ENCODE measurements around the gene PIEZO1.
"Not testable (repeated sequence)": the region's sequence is repeated elsewhere in the genome, so short reads cannot be mapped to it uniquely, and the experiment has no call there.

Gene PIEZO1, protein sequence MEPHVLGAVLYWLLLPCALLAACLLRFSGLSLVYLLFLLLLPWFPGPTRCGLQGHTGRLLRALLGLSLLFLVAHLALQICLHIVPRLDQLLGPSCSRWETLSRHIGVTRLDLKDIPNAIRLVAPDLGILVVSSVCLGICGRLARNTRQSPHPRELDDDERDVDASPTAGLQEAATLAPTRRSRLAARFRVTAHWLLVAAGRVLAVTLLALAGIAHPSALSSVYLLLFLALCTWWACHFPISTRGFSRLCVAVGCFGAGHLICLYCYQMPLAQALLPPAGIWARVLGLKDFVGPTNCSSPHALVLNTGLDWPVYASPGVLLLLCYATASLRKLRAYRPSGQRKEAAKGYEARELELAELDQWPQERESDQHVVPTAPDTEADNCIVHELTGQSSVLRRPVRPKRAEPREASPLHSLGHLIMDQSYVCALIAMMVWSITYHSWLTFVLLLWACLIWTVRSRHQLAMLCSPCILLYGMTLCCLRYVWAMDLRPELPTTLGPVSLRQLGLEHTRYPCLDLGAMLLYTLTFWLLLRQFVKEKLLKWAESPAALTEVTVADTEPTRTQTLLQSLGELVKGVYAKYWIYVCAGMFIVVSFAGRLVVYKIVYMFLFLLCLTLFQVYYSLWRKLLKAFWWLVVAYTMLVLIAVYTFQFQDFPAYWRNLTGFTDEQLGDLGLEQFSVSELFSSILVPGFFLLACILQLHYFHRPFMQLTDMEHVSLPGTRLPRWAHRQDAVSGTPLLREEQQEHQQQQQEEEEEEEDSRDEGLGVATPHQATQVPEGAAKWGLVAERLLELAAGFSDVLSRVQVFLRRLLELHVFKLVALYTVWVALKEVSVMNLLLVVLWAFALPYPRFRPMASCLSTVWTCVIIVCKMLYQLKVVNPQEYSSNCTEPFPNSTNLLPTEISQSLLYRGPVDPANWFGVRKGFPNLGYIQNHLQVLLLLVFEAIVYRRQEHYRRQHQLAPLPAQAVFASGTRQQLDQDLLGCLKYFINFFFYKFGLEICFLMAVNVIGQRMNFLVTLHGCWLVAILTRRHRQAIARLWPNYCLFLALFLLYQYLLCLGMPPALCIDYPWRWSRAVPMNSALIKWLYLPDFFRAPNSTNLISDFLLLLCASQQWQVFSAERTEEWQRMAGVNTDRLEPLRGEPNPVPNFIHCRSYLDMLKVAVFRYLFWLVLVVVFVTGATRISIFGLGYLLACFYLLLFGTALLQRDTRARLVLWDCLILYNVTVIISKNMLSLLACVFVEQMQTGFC (N-terminal part only)

GRCh38 chr16:88785106-88785924 is at the start of gene PIEZO1:
TSS of gene PIEZO1 (minus strand) at chr16:88785220. CDS start at chr16:88784964, 256 bp downstream.
- DNase-seq (ENCODE audit: low spot score), result peak; percentile 91

DNA sequence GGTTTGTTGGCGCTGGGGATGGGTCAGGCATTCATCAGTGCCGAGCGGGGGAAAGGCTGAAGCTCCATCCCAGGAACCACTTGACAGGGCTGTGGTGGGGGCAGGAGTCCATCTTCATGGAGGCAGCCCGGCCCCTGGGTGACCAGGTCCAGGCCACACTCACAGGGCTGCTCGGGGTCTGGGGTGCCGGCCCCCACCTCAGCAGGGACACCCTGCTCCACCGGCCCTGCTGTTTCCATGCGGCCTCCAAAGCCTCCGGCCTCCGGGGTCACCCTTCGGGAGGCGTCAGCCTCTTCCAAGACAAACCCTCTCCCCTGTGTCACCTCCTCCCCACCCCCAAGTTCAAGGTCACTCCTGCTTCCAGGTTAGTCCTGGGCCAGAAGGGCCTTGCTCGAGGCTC is 49.6 kb upstream of the PIEZO1 start:
- no peak for DNase-seq (ENCODE audit: low spot score)

DNA sequence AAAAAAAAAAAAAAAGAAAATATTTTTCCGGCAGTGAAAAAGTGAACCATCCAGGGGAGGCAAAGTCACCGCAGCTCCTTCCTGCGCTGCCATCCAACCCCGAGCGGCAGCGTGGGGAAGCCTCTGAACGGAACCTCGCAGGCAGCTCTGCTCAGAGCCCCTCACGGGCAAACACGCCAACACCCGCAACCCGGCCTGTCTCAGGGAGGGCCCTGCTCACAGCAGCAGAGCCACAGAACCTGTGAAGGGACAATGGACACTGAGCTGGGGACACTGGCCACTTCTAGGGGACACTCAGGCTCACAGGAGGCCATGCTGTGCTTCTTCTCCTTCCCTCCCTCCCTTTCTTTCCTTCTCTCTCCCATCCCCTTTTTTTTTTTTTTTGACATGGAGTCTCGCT is 48.1 kb upstream of the PIEZO1 start:
- no peak for DNase-seq (ENCODE audit: low spot score)

- DNase-seq (ENCODE audit: low spot score), result peak; percentile 41
Observed at GRCh38 chr16:88831838-88832237, 46.8 kb upstream of the PIEZO1 start.

GRCh38 chr16:88830783-88831182 is 45.8 kb upstream of the PIEZO1 start:
- no peak for DNase-seq (ENCODE audit: low spot score)

DNA sequence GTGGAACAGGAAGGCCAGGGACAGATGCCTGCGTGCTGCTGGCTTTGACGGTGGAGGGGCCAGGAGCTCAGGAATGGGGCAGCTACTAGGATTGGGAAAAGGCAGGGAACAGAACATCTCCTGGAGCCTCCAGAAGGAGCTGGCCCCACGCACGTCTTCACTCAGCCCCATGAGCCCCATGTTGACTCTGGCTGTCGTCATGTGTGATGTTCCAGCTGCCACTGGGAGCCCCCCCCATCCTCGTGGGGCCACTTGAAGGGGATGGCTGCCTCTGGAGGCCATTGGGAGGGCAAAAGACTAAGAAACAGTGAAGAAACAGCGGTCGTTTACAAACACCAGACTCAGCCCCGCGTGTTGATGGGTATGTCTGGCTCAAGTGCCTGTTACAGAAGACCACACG is 45.2 kb upstream of the PIEZO1 start:
- DNase-seq (ENCODE audit: low spot score), result no peak

GRCh38 chr16:88828711-88829110 is 43.7 kb upstream of the PIEZO1 start:
- no peak for DNase-seq (ENCODE audit: low spot score)

DNA sequence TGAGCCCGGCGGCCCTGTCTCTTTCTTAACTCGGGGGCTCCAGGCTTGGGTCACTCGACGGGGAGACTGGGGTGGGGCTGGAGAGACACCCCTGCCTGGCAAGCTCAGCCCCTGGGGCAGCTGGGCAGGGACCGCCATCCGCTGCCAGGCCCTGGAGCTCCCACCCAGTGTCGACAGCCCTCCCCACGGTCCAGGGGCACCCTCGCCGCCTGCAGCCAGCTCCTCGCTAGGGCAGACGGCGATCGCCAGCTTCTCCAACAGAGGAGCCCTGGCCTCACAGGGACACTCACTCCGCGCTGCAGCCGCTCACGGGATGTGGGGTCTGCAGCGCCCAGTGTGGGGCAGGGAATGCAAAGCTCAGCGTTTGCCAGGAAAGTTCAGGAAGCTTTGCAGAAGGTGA is 42.7 kb upstream of the PIEZO1 start:
- DNase-seq (ENCODE audit: low spot score), result no peak

DNA sequence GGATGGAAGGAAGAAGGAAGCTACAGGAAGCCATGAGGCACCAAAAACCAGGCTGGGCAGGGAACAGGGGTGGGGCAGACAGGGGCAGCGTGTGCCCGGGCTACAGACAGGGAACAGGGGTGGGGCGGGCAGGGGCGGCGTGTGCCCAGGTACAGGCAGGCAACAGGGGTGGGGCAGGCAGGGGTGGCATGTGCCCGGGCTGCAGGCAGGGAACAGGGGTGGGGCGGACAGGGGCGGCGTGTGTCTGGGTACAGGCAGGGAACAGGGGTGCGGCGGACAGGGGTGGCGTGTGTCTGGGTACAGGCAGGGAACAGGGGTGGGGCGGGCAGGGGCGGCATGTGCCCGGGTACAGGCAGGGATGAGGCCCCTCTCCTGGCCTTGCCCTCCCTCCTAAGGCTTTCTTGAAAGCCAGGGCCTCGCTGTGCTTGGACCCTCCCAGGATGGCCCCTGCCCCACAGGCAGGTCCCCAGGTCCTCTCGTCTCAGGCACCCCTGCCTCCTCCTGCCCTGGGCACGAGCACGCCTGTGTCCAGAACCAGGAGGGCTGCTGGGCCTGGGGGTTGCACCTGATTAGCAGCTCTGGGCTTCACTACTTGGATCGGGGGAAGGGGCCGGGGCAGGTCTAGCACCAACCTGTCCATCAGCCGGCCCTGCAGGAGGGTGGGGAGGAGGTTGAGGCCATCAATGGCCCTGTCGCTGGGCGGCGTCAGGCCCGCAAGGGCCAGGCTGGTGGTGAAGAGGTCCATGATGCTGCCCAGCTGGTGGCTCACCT is 41.2 kb upstream of the PIEZO1 start:
- no peak for DNase-seq (ENCODE audit: low spot score)

GRCh38 chr16:88825146-88825545 is 40.1 kb upstream of the PIEZO1 start:
- DNase-seq (ENCODE audit: low spot score), result no peak

DNA sequence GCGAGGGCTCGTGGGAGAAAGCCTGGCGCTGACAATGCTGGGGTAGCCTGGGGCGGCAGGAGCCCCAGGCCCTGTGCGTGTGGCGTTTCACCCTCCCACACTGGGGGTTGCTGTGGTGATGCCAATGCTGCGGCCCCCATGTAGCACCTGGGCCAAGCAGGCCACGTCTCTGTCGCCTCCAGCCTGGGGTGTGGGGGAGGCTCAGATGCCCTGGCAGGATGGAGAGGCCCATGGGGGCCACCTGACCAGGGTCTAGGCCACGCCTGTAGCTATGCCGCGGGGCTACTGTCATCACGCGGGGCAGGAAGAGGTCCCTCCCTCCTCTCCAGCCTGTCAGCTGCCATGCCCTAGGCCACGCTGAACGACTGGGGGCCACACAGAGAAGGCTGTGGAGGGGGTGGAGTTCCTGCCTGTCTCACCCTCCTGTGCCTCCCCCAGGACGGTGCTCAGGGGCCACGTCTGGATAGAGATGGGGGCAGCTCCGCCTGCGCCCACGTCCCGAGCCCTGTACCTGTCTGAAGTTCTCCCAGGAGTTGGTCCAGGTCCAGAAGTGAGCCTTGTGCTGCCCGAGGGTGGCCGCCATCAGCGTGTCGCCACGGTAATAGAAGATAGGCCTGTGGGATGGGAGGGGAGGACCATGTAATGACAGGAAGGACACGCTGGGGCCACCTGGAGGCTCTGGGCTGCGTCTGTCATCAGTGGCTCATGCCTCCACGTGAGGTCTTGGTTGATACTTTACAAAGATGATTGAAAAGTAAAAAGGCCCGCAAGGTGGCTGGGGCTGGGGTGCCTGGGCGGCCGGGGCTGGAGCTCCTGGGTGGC is 39.4 kb upstream of the PIEZO1 start:
- DNase-seq (ENCODE audit: low spot score), result no peak

DNA sequence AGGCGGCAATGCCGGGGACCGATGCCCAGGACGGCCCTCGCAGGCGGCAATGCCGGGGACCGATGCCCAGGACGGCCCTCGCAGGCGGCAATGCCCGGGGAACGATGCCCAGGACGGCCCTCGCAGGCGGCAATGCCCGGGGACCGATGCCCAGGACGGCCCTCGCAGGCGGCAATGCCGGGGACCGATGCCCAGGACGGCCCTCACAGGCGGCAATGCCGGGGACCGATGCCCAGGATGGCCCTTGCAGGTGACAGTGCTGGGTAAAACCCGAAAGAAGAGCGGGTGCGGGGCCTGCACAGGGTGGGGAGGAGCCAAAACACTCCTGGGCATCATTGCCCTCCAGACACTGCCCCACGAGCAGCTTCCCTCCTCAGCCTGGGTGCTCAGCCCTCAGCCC is 38.6 kb upstream of the PIEZO1 start:
- DNase-seq (ENCODE audit: low spot score), result not testable (repeated sequence)

DNA sequence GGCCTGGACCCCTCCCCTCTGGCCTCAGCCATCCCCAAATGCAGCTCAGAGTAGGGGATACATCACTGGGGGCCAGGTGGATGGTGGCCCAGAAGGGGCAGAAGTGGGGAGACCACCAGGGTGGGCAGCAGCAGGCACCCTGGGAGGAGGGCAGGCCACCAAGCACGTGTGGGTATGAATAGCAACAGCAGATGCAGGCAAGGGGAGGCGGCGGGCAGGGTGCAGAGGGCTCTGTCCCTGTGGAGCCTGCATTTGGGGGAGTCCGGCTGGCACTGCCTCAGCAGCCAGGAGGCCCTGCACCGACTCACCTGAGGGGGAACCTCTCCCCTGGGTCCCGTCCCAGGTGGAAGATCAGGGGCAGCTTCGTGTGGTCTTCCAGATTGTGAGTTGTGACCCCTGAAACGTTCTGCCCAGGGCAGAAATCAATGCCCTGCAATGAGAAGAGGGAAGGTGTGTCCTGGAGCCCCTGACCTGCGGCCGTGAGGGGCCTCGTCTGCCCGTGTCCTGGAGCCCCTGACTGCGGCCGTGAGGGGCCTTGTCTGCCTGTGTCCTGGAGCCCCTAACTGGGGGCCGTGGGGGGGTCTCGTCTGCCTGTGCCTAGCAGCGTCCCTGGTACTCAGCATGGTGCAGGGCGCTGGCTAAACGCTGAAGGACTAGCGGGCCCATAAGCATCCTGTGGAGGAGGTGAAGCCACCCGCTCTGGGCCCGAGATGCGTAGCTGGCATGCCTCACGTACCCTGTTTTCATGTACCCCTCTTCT is 37.4 kb upstream of the PIEZO1 start:
- DNase-seq (ENCODE audit: low spot score), result no peak

DNA sequence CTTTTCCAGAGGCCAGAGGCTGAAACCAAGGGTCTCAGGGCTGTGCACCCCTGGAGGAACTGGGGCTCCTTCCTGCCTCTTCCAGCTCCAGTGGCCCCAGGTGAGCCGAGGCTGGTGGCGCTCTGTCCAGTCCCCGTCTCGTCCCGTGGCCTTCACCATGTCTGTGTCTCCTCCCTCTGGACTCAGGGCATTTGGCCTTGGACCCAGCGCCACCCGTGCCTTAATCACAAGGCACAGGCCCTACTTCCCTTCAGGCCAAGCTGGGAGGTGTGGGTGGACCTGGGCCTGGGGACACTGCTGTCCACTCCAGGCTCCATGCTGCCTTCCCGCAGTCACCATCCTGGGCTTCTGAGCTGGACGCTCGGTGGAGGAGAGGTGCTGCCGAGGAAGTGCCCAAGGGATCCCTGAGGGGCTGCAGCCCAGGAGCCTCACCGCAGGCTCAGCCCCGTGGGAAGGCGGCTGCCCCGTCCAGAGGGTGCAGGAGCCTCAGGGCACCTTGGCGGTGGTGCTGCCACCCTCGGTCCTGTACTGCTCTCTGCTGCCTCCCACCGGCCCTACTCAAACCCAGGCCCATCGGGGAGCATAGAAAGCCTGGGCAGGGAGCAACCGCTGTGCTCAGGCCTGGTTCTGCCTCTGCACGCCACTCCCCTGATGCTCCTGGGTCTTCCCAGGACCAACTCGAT is 36.3 kb upstream of the PIEZO1 start:
- no peak for DNase-seq (ENCODE audit: low spot score)

- DNase-seq (ENCODE audit: low spot score), result no peak
Observed at GRCh38 chr16:88820385-88821025, 35.5 kb upstream of the PIEZO1 start.

DNA sequence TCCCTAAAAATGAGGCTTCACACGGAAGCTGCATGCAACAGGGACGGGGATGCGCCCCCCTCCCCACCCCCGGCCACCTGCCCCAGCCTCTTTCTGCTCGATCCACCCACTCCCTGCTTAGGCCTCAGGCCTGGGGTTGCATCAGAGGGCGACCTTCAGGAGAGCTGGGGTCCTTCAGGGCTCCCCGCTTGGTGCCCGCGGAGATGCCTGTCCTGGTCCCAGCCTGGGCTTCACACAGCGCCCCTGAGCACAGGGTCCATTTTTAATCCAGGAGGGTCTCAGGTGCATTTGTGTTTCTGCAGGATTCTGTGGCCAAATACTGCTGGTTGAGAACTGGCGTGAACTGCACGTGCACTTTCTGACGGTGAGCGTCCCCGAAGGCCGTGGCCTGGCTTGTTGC is 34.1 kb upstream of the PIEZO1 start:
- no peak for DNase-seq (ENCODE audit: low spot score)

DNA sequence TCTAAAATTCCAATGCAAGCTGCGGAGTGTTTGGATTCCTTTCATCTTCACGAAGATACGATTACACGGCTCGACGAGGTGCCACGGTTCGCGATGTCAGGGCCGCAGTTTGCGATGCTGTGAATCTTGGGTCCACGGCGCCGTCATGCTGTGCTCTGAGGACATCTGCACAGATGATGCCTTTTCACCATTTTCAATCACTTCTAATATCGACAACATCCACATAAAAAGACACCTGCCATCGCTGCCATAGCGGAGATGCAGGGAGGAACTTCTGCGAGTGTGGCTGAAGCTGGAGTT is 33.5 kb upstream of the PIEZO1 start:
- DNase-seq (ENCODE audit: low spot score), result no peak
